GM12891 (cell line): ENCODE results near the gene PANK2.

Experiments used
- PAX5 ChIP-seq: IDR thresholded peaks from 2 replicates; pipeline ENCODE4 v1.6.1; 2011; ENCODE audit warnings: low read length, moderate library complexity, mild to moderate bottlenecking; ENCODE audit not compliant: insufficient read depth, severe bottlenecking
- POLR2A ChIP-seq: IDR thresholded peaks from 2 replicates; pipeline ENCODE4 v1.6.1; 2011; ENCODE audit warnings: low read depth, low read length, control low read depth
- POLR2AphosphoS5 ChIP-seq: IDR thresholded peaks from 2 replicates; pipeline ENCODE4 v1.6.1; 2011; ENCODE audit warnings: low read depth, low read length, control low read depth
- POU2F2 ChIP-seq: IDR thresholded peaks from 2 replicates; pipeline ENCODE4 v1.6.1; 2011; ENCODE audit warnings: low read depth, mild to moderate bottlenecking, control low read depth, low read length, moderate library complexity
- TAF1 ChIP-seq: IDR thresholded peaks from 2 replicates; pipeline ENCODE4 v1.6.1; 2011; ENCODE audit warnings: low read depth, low read length, control low read depth

- TF ChIP-seq TAF1 (no peak), POLR2A (no peak), POLR2AphosphoS5 (no peak), PAX5 (no peak), POU2F2 (no peak)
These were observed 17.5 kb upstream of the PANK2 start for GRCh38 chr20:3871550-3872265.
